Testis (tissue), 3 donors: ENCODE results near the gene MRPL40. TPM values are rescaled to one million over a fixed set of nuclear protein-coding genes. Genes with fewer than 3 reads are reported as not detected.

Source experiments
- DNase-seq: peaks from one replicate; pipeline ENCODE4 v3.0.0-alpha.2; 2019
- H3K27ac ChIP-seq, 2 donors: fragments of 200-600 bp; sonication (generic); one replicate each; pipeline ENCODE4 v1.5.1; 2019
- H3K27me3 ChIP-seq: fragments of 200-600 bp; sonication (generic); one replicate; pipeline ENCODE4 v1.5.1; 2019
- H3K36me3 ChIP-seq: fragments of 200-600 bp; sonication (generic); one replicate; pipeline ENCODE4 v1.5.1; 2017; ENCODE audit warnings: low read depth; ENCODE audit errors: missing control alignments
- H3K4me1 ChIP-seq: fragments of 200-600 bp; sonication (generic); one replicate; pipeline ENCODE4 v1.5.1; 2019
- H3K4me3 ChIP-seq, 2 donors: fragments of 200-600 bp; sonication (generic); one replicate each; pipeline ENCODE4 v1.5.1; 2017 to 2019
- H3K9me3 ChIP-seq: fragments of 200-600 bp; sonication (generic); one replicate; pipeline ENCODE4 v1.5.1; 2017
- POLR2A ChIP-seq: fragments of 450-650 bp; IDR thresholded peaks from one replicate; pipeline ENCODE4 v1.6.1; 2017; ENCODE audit warnings: antibody characterized with exemption, mild to moderate bottlenecking, moderate library complexity
- WGBS, 2 donors: methylation state at CpG; one replicate each; pipeline ENCODE4 v1.1.5; 2018; 5-methylcytosine and 5-hydroxymethylcytosine counted together
- intact Hi-C: fragments of 100-400 bp; cut with DNase I; formaldehyde crosslinking; loops from one replicate; pipeline ENCODE4 v1.15.1; 2023; ENCODE audit warnings: low total_unique reads
- polyA plus RNA-seq: library from polyadenylated mRNA; stranded (reverse); fragments of 350-450 nt; fragmentation: Illumina TruSeq; extraction: RNeasy Lipid Tissue Mini Kit (QIAGEN cat#74804); gene quantifications from one replicate; pipeline ENCODE4 v1.2.3, GENCODE V29; 2014; ENCODE audit warnings: low read depth, low replicate concordance; ENCODE audit not compliant: insufficient read depth
- total RNA-seq, 2 donors: library from RNA; depleted of rRNA; stranded (reverse); fragments of >200 nt; gene quantifications; one replicate each; pipeline ENCODE4 v1.2.3, GENCODE V29; 2016
- TF ChIP-seq, protein P1 (sequence below), 3 experiments: fragments of 450-650 bp in 2 of 3; fragments of 200-600 bp in 1 of 3; sonication (generic) in 1 of 3; IDR thresholded peaks; one replicate each; pipeline ENCODE4 v1.5.1; 2016 to 2019; ENCODE audit warnings: antibody characterized with exemption in 3 of 3, mild to moderate bottlenecking in 2 of 3, moderate library complexity in 1 of 3

Gene MRPL40
- total and polyA plus RNA-seq, 3 donors from 2014 or later, result 28.9 to 53.8 (median 29.2) TPM

GRCh38 chr22:19456541-19456940 is 24.2 kb downstream of the MRPL40 start:
- Histone ChIP-seq H3K36me3 (no peaks in the 10 kb centered on the region), H3K4me3 (no peak overlapping the region)

DNA sequence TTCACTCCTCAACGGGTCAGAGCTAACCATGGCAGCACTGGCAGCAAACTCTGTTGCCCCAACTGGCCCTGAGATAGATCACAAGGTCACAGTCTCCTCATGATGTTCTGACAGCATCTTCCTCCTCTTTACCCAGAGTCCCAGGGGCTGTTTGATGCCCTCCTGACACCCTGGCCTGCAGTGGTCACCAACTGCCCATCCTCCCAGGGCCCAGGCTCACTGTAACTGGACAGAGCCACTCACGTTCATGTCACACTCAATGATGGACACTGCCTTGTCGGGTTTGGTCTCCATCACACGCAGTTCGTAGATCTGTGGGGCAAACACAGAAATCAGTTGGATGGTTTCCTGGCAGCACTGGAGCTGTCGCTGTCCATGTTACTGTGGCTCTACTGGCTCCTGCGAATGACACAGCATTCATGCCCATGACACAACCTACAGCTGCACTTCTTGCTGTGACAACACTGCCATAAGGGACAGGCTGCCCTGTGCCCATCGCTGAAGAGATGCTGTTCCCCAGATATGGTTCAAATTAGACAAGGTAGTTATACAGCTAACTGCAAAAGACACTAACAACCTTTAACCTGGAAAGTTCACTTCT is 25.6 kb downstream of the MRPL40 start:
- H3K4me3 ChIP-seq, result no peak overlapping the region
- H3K4me1 ChIP-seq, result no peaks in the 10 kb centered on the region
- intact Hi-C loops, result no loop called here
- no peaks in the 10 kb centered on the region for H3K27me3 ChIP-seq
- WGBS, 2 donors, result 94 to 97% methylated on average over 8 of the region's 8 CpGs
- no peak overlapping the region for H3K27ac ChIP-seq
- H3K36me3 ChIP-seq, result no peaks in the 10 kb centered on the region
- TF ChIP-seq POLR2A, result no peak
- TF ChIP-seq, protein P1, sequence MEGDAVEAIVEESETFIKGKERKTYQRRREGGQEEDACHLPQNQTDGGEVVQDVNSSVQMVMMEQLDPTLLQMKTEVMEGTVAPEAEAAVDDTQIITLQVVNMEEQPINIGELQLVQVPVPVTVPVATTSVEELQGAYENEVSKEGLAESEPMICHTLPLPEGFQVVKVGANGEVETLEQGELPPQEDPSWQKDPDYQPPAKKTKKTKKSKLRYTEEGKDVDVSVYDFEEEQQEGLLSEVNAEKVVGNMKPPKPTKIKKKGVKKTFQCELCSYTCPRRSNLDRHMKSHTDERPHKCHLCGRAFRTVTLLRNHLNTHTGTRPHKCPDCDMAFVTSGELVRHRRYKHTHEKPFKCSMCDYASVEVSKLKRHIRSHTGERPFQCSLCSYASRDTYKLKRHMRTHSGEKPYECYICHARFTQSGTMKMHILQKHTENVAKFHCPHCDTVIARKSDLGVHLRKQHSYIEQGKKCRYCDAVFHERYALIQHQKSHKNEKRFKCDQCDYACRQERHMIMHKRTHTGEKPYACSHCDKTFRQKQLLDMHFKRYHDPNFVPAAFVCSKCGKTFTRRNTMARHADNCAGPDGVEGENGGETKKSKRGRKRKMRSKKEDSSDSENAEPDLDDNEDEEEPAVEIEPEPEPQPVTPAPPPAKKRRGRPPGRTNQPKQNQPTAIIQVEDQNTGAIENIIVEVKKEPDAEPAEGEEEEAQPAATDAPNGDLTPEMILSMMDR (IDR thresholded peaks at IDR 0.05), result no peak
- DNase-seq, result no peak
- H3K9me3 ChIP-seq, result no peaks in the 10 kb centered on the region

More at GRCh38 chr22:19456541-19456940, 24.2 kb downstream of the MRPL40 start:
- DNase-seq, result no peak
- no peak for TF ChIP-seq POLR2A
- Histone ChIP-seq H3K27ac (no peak overlapping the region), H3K4me1 (no peaks in the 10 kb centered on the region), H3K9me3 (no peaks in the 10 kb centered on the region), H3K27me3 (no peaks in the 10 kb centered on the region)
- WGBS, 2 donors, result 90 to 95% methylated on average over 10 of the region's 10 CpGs
- intact Hi-C loops, result no loop called here

DNA sequence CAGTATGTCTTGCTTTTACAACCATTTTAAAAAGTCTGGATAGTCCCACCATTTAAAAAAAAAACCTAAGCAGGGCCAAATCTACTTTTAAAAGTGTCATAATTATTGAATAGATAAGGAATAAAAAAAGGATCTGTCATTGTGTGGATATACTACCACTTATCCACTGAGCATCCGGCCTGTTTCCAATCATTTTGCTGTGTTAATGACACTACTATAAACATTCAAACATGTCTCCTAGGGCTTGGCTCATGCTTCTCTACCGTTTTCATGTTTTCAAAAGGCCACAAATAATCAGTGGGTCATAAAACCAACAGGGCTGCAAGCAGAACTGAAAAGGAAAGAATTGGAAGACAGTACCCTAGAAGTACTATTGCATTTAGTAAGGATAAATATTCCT is 27.7 kb downstream of the MRPL40 start:
- H3K36me3 ChIP-seq, result no peaks in the 10 kb centered on the region
- 81 to 85% methylated on average over 2 of the region's 2 CpGs for WGBS, 2 donors
- intact Hi-C loops, result no loop called here
- H3K4me1 ChIP-seq, result no peaks in the 10 kb centered on the region
- no peak overlapping the region for H3K27ac ChIP-seq
- TF ChIP-seq POLR2A, result no peak
- TF ChIP-seq, protein P1 (IDR thresholded peaks at IDR 0.05), result no peak
- no peaks in the 10 kb centered on the region for H3K9me3 ChIP-seq
- H3K27me3 ChIP-seq, result no peaks in the 10 kb centered on the region
- DNase-seq, result no peak
- H3K4me3 ChIP-seq, result no peak overlapping the region

DNA sequence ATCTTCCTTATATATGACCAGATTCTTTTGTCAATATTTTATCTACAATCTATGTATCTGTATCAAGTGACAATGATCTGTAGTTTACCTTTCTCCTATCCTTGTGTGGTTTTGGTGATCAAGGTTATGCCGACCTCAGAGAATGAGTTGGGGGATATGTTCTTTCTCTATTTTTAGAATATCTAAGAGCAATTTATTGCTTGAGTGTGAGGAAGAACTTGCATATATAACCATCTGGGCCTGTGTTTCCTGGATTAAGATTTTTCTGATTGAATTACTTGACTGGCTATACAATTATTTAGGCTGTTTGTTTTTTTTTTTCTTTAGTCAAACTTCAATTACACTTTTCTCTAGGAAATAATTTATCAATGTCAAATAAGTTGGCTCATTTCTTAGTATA is 29.2 kb downstream of the MRPL40 start:
- intact Hi-C loops, result no loop called here
- H3K36me3 ChIP-seq, result no peaks in the 10 kb centered on the region
- H3K27ac ChIP-seq, result no peak overlapping the region
- no peaks in the 10 kb centered on the region for H3K27me3 ChIP-seq
- TF ChIP-seq, protein P1 (IDR thresholded peaks at IDR 0.05), result no peak
- TF ChIP-seq POLR2A, result no peak
- WGBS, 2 donors, result 85 to 98% methylated on average over 1 of the region's 1 CpG
- H3K4me1 ChIP-seq, result no peaks in the 10 kb centered on the region
- H3K4me3 ChIP-seq, result no peak overlapping the region
- no peak for DNase-seq
- H3K9me3 ChIP-seq, result no peaks in the 10 kb centered on the region

DNA sequence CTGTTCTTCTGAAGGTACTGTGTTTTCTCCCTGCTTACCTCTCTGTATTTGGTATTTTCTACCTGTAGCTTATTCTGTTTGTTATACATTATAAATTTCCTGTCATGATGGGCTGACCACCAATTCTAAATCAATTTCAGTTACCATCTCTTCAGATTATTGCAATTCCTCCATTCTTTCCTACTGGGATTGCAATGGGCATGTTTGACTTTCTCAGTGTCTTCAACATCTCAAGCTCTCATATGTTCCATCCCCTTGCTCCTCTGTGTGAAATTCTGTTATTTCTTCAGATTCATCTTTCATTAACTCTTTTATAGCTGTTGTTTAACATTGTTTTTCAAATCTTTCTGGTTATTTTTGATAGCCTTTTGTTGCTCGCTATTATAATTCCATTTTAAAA is 30.7 kb downstream of the MRPL40 start:
- Histone ChIP-seq H3K36me3 (no peaks in the 10 kb centered on the region), H3K9me3 (no peaks in the 10 kb centered on the region), H3K27me3 (no peaks in the 10 kb centered on the region), H3K4me1 (no peaks in the 10 kb centered on the region), H3K27ac (no peak overlapping the region), H3K4me3 (no peak overlapping the region)
- TF ChIP-seq, protein P1 (IDR thresholded peaks at IDR 0.05), result no peak
- no peak for TF ChIP-seq POLR2A
- 94 to 97% methylated on average over 1 of the region's 1 CpG for WGBS, 2 donors
- DNase-seq, result no peak
- intact Hi-C loops, result no loop called here
